ENCODE data around the gene CAMK2G. TPM values are rescaled to one million over a fixed set of nuclear protein-coding genes. Genes with fewer than 3 reads are reported as not detected.

CAMK2G gene
- total RNA-seq, 3 donors from 2014 or later: 53.5 to 141 (median 57.2) TPM

DNA sequence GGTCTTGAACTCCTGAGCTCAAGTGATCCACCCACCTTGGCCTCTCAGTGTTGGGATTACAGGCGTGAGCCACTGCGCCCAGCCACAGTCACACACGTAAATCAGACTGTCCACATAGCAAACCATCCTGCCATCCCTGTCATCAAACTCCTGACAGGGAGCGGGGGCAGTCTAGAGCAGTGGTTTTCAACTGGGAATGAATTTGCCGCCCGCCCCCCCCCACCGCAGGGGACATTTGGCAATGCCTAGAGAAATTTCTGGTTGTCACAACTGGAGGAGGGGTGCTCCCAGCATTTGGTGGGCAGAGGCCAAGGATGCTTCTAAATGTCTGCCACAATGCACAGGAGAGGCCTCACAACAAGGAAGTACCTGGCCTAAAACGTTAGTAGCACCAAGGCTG is 24.1 kb downstream of the CAMK2G start:
- H3K36me3 ChIP-seq (ENCODE audit: low read depth): peaks cover 3% of the 10 kb centered on the region
- no peak overlapping the region for H3K4me3 ChIP-seq
- H3K9me3 ChIP-seq: no peaks in the 10 kb centered on the region
- DNase-seq (no peak), ATAC-seq (no peak)
- intact Hi-C loops (cut with DNase I, micrococcal nuclease): no loop called here
- TF ChIP-seq, protein P1, sequence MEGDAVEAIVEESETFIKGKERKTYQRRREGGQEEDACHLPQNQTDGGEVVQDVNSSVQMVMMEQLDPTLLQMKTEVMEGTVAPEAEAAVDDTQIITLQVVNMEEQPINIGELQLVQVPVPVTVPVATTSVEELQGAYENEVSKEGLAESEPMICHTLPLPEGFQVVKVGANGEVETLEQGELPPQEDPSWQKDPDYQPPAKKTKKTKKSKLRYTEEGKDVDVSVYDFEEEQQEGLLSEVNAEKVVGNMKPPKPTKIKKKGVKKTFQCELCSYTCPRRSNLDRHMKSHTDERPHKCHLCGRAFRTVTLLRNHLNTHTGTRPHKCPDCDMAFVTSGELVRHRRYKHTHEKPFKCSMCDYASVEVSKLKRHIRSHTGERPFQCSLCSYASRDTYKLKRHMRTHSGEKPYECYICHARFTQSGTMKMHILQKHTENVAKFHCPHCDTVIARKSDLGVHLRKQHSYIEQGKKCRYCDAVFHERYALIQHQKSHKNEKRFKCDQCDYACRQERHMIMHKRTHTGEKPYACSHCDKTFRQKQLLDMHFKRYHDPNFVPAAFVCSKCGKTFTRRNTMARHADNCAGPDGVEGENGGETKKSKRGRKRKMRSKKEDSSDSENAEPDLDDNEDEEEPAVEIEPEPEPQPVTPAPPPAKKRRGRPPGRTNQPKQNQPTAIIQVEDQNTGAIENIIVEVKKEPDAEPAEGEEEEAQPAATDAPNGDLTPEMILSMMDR (IDR thresholded peaks at IDR 0.05): no peak
- peaks cover 11% of the 10 kb centered on the region for H3K4me1 ChIP-seq (ENCODE audit: low read depth)

DNA sequence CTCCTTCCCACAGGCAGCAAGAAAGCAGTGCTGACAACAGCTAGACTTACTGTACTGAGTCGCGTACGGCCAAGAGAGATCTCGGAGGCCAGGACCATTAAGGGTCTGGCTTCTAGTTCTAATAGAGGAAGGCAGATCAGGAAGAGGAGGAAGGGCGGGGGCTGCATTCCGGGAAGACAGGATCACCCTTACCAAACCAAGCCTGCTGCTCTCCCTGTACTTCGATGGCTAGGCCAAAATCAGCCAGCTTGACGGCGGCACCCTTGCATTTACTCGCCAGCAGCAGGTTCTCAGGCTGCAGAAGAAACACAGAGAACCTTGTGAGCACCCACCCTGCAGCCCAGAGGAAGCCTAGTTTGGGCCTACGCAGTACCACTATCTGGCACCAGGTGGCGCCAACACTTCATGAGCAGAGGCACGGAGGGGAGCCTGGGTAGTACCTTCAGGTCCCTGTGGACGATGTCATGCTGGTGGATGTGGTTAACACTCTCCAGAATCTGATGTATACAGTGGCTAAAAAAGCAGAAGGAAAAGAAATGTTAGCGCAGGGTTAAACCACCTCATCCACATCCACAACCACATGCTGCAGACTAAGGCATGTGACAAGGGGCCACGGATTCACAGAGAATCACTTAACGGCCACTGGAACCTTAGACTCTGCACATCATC is 25.4 kb downstream of the CAMK2G start:
- Histone ChIP-seq H3K9me3 (no peaks in the 10 kb centered on the region), H3K36me3 (ENCODE audit: low read depth) (peaks cover 3% of the 10 kb centered on the region), H3K4me3 (no peak overlapping the region), H3K4me1 (ENCODE audit: low read depth) (no peaks in the 10 kb centered on the region)
- ATAC-seq (peak; percentile 97), DNase-seq (peak; percentile 84 to 93 (median 91))
- intact Hi-C loops (cut with DNase I, micrococcal nuclease): loop anchor here (2.0 to 5.0 kb wide), 2 partner anchors 30 to 33 kb away; no protein-coding TSS in a partner anchor
- TF ChIP-seq, protein P1 (IDR thresholded peaks at IDR 0.05): peak; percentile 98

- H3K9me3 ChIP-seq: no peaks in the 10 kb centered on the region
- intact Hi-C loops (cut with DNase I, micrococcal nuclease): loop anchor here in 1 of 2 donors (5.0 kb wide), 1 partner anchor 35 kb away; no protein-coding TSS in a partner anchor
- TF ChIP-seq, protein P1 (IDR thresholded peaks at IDR 0.05): no peak
- no peaks in the 10 kb centered on the region for H3K4me1 ChIP-seq (ENCODE audit: low read depth)
- no peak overlapping the region for H3K4me3 ChIP-seq
- peaks cover 10% of the 10 kb centered on the region for H3K36me3 ChIP-seq (ENCODE audit: low read depth)
- no peak for DNase-seq
- no peak for ATAC-seq
These were observed 27.3 kb downstream of the CAMK2G start for GRCh38 chr10:73847031-73847430.

DNA sequence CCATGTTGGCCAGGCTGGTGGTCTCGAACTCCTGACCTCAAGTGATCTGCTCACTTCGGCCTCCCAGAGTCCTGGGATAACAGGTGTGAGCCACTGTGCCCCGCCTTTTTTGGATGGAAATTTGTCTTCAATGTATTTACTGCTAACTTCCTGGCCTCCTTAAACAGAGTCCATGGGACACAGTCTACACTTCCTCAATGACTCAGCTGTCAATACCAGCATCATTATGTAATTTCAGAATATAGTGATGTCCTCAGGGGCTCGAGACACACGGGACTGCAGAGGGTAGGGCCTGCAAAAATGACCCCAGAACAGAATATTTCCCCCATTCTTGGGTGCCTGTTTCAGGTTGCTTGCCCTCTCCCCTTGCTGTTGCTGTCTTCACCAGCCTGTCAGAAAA is 31.1 kb downstream of the CAMK2G start:
- H3K36me3 ChIP-seq (ENCODE audit: low read depth): peaks cover 10% of the 10 kb centered on the region
- H3K9me3 ChIP-seq: no peaks in the 10 kb centered on the region
- H3K4me3 ChIP-seq: no peak overlapping the region
- DNase-seq: no peak
- TF ChIP-seq, protein P1 (IDR thresholded peaks at IDR 0.05): no peak
- H3K4me1 ChIP-seq (ENCODE audit: low read depth): no peaks in the 10 kb centered on the region
- intact Hi-C loops (cut with DNase I, micrococcal nuclease): no loop called here
- peak; percentile 79 for ATAC-seq

GRCh38 chr10:73842349-73842748 is 32.0 kb downstream of the CAMK2G start:
- Histone ChIP-seq H3K4me3 (no peak overlapping the region), H3K4me1 (ENCODE audit: low read depth) (no peaks in the 10 kb centered on the region), H3K36me3 (ENCODE audit: low read depth) (peaks cover 10% of the 10 kb centered on the region), H3K9me3 (no peaks in the 10 kb centered on the region)
- TF ChIP-seq, protein P1 (IDR thresholded peaks at IDR 0.05): no peak
- intact Hi-C loops (cut with DNase I, micrococcal nuclease): no loop called here
- no peak for DNase-seq
- no peak for ATAC-seq
